Sigmoid colon (tissue), 7 donors: Measurements from ENCODE around the gene SNCG. TPM values are rescaled to one million over a fixed set of nuclear protein-coding genes. Genes with fewer than 3 reads are reported as not detected.
"Not testable (repeated sequence)": the region's sequence is repeated elsewhere in the genome, so short reads cannot be mapped to it uniquely, and the experiment has no call there.

Experiments used
- DNase-seq: peaks from one replicate; pipeline ENCODE4 v3.0.0-alpha.2; 2019
- H3K27ac ChIP-seq, 4 donors: fragments of 200-600 bp; sonication (generic); one replicate each; pipeline ENCODE4 v1.5.1; 2016 to 2019; ENCODE audit warnings: mild to moderate bottlenecking in 1 of 4
- H3K27me3 ChIP-seq, 3 donors: fragments of 200-600 bp; sonication (generic); one replicate each; pipeline ENCODE4 v1.5.1; 2019; ENCODE audit warnings: mild to moderate bottlenecking in 1 of 3
- H3K36me3 ChIP-seq, 4 donors: fragments of 200-600 bp; sonication (generic); one replicate each; pipeline ENCODE4 v1.5.1; 2016 to 2019
- H3K4me1 ChIP-seq, 4 donors: fragments of 200-600 bp; sonication (generic); one replicate each; pipeline ENCODE4 v1.5.1; 2017 to 2019
- H3K4me3 ChIP-seq, 4 donors: fragments of 200-600 bp; sonication (generic); one replicate each; pipeline ENCODE4 v1.5.1; 2017 to 2019; ENCODE audit warnings: mild to moderate bottlenecking in 2 of 4, moderate library complexity in 1 of 4
- H3K9me3 ChIP-seq, 4 donors: fragments of 200-600 bp in 3 of 4; sonication (generic) in 3 of 4; one replicate each; pipeline versions ENCODE4 v1.5.1 to v1.6.1; 2013 to 2019
- EP300 ChIP-seq, 4 donors: sonication (generic); formaldehyde crosslinking; IDR thresholded peaks; one replicate each; pipeline ENCODE4 v1.6.1; 2017; ENCODE audit warnings: antibody characterized with exemption in 4 of 4
- POLR2A ChIP-seq, 2 donors: fragments of 450-650 bp; IDR thresholded peaks; one replicate each; pipeline ENCODE4 v1.6.1; 2016; ENCODE audit warnings: antibody characterized with exemption in 2 of 2, mild to moderate bottlenecking in 2 of 2, moderate library complexity in 2 of 2
- WGBS, 2 donors: extraction: QIAGEN DNeasy Blood & Tissue Kit; methylation state at CpG; one replicate each; pipeline ENCODE4 v1.1.7; 2013; 5-methylcytosine and 5-hydroxymethylcytosine counted together
- intact Hi-C: fragments of 100-400 bp; cut with DNase I; formaldehyde crosslinking; loops from one replicate; pipeline ENCODE4 v1.15.1; 2023
- polyA plus RNA-seq, 3 donors: library from polyadenylated mRNA; stranded (reverse); fragments of 200-250 nt; gene quantifications; one replicate each; pipeline ENCODE4 v1.2.3, GENCODE V29; 2013
- small RNA-seq, 3 donors: library from RNA; depleted of rRNA; stranded (forward); fragments of <200 nt; gene quantifications; one replicate each; pipeline ENCODE3, GENCODE V24; 2016
- total RNA-seq, 4 donors: library from RNA; depleted of rRNA; stranded (reverse); fragments of >200 nt; gene quantifications; one replicate each; pipeline ENCODE4 v1.1.0, GENCODE V29; 2016
- donor health status: healthy with polysubstance abuse.
- donor health status: Bipolar disorder and iron deficiency.
- donor health status: healthy.

The SNCG gene
- total and polyA plus RNA-seq, 7 donors: 4.6 to 55.0 (median 24.2) TPM

- H3K9me3 ChIP-seq: no peaks in the 10 kb centered on the region
- WGBS, 2 donors: 63 to 75% methylated on average over 3 of the region's 3 CpGs
- no peaks in the 10 kb centered on the region for H3K36me3 ChIP-seq
- H3K27ac ChIP-seq: no peak overlapping the region
- no peak overlapping the region for H3K4me3 ChIP-seq
- no peak for DNase-seq
- intact Hi-C loops: no loop called here
- no peak for TF ChIP-seq EP300 (IDR thresholded peaks at IDR 0.05)
- TF ChIP-seq POLR2A (IDR thresholded peaks at IDR 0.05): no peak
- H3K27me3 ChIP-seq: no peaks in the 10 kb centered on the region
- H3K4me1 ChIP-seq: no peaks in the 10 kb centered on the region
Observed at GRCh38 chr10:87000491-87000890, 42.1 kb downstream of the SNCG start.

- DNase-seq, H3K4me3 ChIP-seq, H3K27ac ChIP-seq, H3K4me1 ChIP-seq, H3K27me3 ChIP-seq, H3K36me3 ChIP-seq, H3K9me3 ChIP-seq, intact Hi-C loops: not testable (repeated sequence)
- 31 to 71% methylated on average over 1 of the region's 1 CpG for WGBS, 2 donors
Observed at GRCh38 chr10:87007124-87007523, 48.7 kb downstream of the SNCG start.

- H3K36me3 ChIP-seq, H3K9me3 ChIP-seq, H3K27me3 ChIP-seq, H3K27ac ChIP-seq, H3K4me3 ChIP-seq, intact Hi-C loops, DNase-seq, H3K4me1 ChIP-seq: not testable (repeated sequence)
- 77 to 90% methylated on average over 6 of the region's 6 CpGs for WGBS, 2 donors
Observed at GRCh38 chr10:87007674-87008073, 49.3 kb downstream of the SNCG start.

- H3K27ac ChIP-seq, H3K4me1 ChIP-seq, H3K9me3 ChIP-seq, H3K27me3 ChIP-seq, intact Hi-C loops, H3K36me3 ChIP-seq, H3K4me3 ChIP-seq, DNase-seq: not testable (repeated sequence)
- WGBS, 2 donors: 55 to 81% methylated on average over 7 of the region's 7 CpGs
Observed at GRCh38 chr10:87008303-87008702, 49.9 kb downstream of the SNCG start.

GRCh38 chr10:87009134-87009696 is 50.8 kb downstream of the SNCG start:
- H3K36me3 ChIP-seq, H3K4me1 ChIP-seq, H3K4me3 ChIP-seq, H3K27me3 ChIP-seq, intact Hi-C loops, H3K9me3 ChIP-seq, DNase-seq, H3K27ac ChIP-seq: not testable (repeated sequence)
- whole genome bisulfite sequencing, 2 donors: 96% methylated on average over 18 of the region's 18 CpGs

Small RNA genes within 50 kb of the gene (small RNA-seq; reads per million reads assigned to genes)
- gene BMS1P3: 0 reads per million in 3 donors

Other genes starting within 250 kb of the SNCG start
- 100 to 1,000 TPM in 3 of 4 donors, 10 to 100 TPM in 1; 84.2 to 145 (median 120) TPM for gene BMPR1A, start 202.0 kb upstream of the SNCG start, total RNA-seq
- gene BMPR1A, start 202.0 kb upstream of the SNCG start, polyA plus RNA-seq: 10 to 100 TPM in 1 of 3 donors, 1 to 10 TPM in 2; 5.5 to 16.1 (median 7.8) TPM
- 10 to 100 TPM in 3 of 4 donors, 1 to 10 TPM in 1; 8.6 to 23.3 (median 14.1) TPM for gene MMRN2, start 984 bp upstream of the SNCG start, total RNA-seq
- gene MMRN2, start 984 bp upstream of the SNCG start, polyA plus RNA-seq: 1 to 10 TPM in 2 of 3 donors, under 1 TPM in 1; 0.92 to 6.5 (median 1.8) TPM
- 10 to 100 TPM; 45.3 to 98.1 (median 67.1) TPM for gene ADIRF, start 9.9 kb downstream of the SNCG start, total RNA-seq
- 100 to 1,000 TPM; 112 to 157 (median 118) TPM for gene ADIRF, start 9.9 kb downstream of the SNCG start, polyA plus RNA-seq
- not detected for gene FAM25A, start 61.7 kb downstream of the SNCG start, total RNA-seq
- gene FAM25A, start 61.7 kb downstream of the SNCG start, polyA plus RNA-seq: not detected
- gene GLUD1, start 136.2 kb downstream of the SNCG start, total RNA-seq: 100 to 1,000 TPM; 135 to 153 (median 148) TPM
- gene GLUD1, start 136.2 kb downstream of the SNCG start, polyA plus RNA-seq: 100 to 1,000 TPM in 2 of 3 donors, 10 to 100 TPM in 1; 71.3 to 162 (median 111) TPM
- 10 to 100 TPM; 19.1 to 26.9 (median 22.8) TPM for gene SHLD2, start 136.6 kb downstream of the SNCG start, total RNA-seq
- gene SHLD2, start 136.6 kb downstream of the SNCG start, polyA plus RNA-seq: 10 to 100 TPM; 18.8 to 27.0 (median 22.2) TPM